ENCODE results near the gene SCAP. TPM values are rescaled to one million over a fixed set of nuclear protein-coding genes. Genes with fewer than 3 reads are reported as not detected.

SCAP gene
- total and polyA plus RNA-seq, 2 of the 13 experiments (the other 11 are each of a cell fraction or from before 2014, with no cell fraction given) = 40.4 to 53.3 TPM

DNA sequence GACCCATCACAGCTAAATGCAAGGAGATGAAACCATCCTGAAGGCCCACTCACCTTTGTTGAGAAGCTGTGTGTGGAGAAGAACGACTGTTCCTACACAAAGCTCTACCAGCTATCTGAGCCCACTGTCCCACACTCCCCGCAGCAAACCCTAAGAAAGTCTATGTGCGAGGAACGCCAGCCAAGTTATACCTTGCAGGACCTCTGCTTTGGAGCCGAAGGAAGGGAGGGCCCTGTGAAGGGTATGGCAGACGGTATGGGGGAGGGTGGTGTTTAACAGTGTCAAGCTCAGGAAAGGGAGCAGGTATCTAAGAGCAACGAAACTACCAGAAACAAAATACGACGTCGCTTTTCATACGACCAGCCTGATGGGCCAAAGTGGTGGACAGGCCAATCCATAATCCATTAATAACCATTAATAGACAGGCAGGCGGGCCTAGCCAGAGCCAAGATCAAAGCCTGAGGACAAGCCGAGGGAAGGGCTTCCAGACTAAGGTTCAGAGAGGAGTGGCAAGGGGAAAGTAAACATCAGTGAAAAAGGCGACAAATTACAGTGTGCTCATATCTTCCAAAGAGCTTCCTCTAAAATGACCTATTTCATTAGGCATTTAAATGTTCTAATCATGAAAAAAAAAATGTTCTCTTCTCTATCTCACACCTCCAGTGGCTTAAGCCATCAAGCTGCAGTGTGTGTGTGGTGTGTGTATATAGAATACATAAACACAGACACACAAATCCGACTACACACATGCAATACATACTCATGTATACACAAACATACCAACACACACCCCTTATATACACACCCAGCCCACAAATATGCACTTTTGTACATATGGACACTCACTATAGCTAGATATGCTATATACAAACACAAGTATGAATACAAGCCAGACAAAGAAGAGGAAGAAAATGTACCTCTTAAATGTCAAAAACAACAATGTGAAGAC is 51.0 kb downstream of the SCAP start (continued):
- TF ChIP-seq, protein P1, sequence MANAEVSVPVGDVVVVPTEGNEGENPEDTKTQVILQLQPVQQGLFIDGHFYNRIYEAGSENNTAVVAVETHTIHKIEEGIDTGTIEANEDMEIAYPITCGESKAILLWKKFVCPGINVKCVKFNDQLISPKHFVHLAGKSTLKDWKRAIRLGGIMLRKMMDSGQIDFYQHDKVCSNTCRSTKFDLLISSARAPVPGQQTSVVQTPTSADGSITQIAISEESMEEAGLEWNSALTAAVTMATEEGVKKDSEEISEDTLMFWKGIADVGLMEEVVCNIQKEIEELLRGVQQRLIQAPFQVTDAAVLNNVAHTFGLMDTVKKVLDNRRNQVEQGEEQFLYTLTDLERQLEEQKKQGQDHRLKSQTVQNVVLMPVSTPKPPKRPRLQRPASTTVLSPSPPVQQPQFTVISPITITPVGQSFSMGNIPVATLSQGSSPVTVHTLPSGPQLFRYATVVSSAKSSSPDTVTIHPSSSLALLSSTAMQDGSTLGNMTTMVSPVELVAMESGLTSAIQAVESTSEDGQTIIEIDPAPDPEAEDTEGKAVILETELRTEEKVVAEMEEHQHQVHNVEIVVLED (CRISPR knock-in tag; IDR thresholded peaks at IDR 0.05; ENCODE audit: borderline replicate concordance) = peak; percentile 50; the same call in 1 of the 2 replicates
- TF ChIP-seq, protein P2, sequence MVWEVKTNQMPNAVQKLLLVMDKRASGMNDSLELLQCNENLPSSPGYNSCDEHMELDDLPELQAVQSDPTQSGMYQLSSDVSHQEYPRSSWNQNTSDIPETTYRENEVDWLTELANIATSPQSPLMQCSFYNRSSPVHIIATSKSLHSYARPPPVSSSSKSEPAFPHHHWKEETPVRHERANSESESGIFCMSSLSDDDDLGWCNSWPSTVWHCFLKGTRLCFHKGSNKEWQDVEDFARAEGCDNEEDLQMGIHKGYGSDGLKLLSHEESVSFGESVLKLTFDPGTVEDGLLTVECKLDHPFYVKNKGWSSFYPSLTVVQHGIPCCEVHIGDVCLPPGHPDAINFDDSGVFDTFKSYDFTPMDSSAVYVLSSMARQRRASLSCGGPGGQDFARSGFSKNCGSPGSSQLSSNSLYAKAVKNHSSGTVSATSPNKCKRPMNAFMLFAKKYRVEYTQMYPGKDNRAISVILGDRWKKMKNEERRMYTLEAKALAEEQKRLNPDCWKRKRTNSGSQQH (CRISPR knock-in tag; IDR thresholded peaks at IDR 0.05; ENCODE audit: low read depth) = no peak
- peak; percentile 9; the same call in 1 of the 2 replicates for TF ChIP-seq HNF4G (IDR thresholded peaks at IDR 0.05; ENCODE audit: borderline replicate concordance, low read depth, low read length)
- no peak for TF ChIP-seq HNF4G (CRISPR knock-in tag; IDR thresholded peaks at IDR 0.05; ENCODE audit: borderline replicate concordance, low read depth)
- peak; percentile 85 for TF ChIP-seq FOXA1 (IDR thresholded peaks at IDR 0.05)
- peak; percentile 65 for TF ChIP-seq FOXA1 (CRISPR knock-in tag; IDR thresholded peaks at IDR 0.05)
- no peak for TF ChIP-seq HOXA9 (CRISPR knock-in tag; IDR thresholded peaks at IDR 0.05; ENCODE audit: borderline replicate concordance)
- TF ChIP-seq SOX5 (CRISPR knock-in tag; IDR thresholded peaks at IDR 0.05; ENCODE audit: borderline replicate concordance) = peak; percentile 29; the same call in 1 of the 2 replicates
- no peak for TF ChIP-seq ZNF317 (CRISPR knock-in tag; IDR thresholded peaks at IDR 0.05)
- TF ChIP-seq, protein P3, sequence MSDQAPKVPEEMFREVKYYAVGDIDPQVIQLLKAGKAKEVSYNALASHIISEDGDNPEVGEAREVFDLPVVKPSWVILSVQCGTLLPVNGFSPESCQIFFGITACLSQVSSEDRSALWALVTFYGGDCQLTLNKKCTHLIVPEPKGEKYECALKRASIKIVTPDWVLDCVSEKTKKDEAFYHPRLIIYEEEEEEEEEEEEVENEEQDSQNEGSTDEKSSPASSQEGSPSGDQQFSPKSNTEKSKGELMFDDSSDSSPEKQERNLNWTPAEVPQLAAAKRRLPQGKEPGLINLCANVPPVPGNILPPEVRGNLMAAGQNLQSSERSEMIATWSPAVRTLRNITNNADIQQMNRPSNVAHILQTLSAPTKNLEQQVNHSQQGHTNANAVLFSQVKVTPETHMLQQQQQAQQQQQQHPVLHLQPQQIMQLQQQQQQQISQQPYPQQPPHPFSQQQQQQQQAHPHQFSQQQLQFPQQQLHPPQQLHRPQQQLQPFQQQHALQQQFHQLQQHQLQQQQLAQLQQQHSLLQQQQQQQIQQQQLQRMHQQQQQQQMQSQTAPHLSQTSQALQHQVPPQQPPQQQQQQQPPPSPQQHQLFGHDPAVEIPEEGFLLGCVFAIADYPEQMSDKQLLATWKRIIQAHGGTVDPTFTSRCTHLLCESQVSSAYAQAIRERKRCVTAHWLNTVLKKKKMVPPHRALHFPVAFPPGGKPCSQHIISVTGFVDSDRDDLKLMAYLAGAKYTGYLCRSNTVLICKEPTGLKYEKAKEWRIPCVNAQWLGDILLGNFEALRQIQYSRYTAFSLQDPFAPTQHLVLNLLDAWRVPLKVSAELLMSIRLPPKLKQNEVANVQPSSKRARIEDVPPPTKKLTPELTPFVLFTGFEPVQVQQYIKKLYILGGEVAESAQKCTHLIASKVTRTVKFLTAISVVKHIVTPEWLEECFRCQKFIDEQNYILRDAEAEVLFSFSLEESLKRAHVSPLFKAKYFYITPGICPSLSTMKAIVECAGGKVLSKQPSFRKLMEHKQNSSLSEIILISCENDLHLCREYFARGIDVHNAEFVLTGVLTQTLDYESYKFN (CRISPR knock-in tag; conservative IDR thresholded peaks at IDR 0.05) = peak; percentile 82
- TF ChIP-seq, protein P4, sequence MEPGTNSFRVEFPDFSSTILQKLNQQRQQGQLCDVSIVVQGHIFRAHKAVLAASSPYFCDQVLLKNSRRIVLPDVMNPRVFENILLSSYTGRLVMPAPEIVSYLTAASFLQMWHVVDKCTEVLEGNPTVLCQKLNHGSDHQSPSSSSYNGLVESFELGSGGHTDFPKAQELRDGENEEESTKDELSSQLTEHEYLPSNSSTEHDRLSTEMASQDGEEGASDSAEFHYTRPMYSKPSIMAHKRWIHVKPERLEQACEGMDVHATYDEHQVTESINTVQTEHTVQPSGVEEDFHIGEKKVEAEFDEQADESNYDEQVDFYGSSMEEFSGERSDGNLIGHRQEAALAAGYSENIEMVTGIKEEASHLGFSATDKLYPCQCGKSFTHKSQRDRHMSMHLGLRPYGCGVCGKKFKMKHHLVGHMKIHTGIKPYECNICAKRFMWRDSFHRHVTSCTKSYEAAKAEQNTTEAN (CRISPR knock-in tag; conservative IDR thresholded peaks at IDR 0.05) = 0 out of 2 replicates have a peak, but pooled peaks have one; percentile 62
- TF ChIP-seq TEAD3 (CRISPR knock-in tag; optimal IDR thresholded peaks at IDR 0.05; ENCODE audit: borderline replicate concordance) = peak; percentile 37
- peak; percentile 45; the same call in 1 of the 2 replicates for TF ChIP-seq ELF3 (CRISPR knock-in tag; IDR thresholded peaks at IDR 0.05)
- peak; percentile 75 for TF ChIP-seq SALL1 (CRISPR knock-in tag; IDR thresholded peaks at IDR 0.05)
- TF ChIP-seq, protein P5, sequence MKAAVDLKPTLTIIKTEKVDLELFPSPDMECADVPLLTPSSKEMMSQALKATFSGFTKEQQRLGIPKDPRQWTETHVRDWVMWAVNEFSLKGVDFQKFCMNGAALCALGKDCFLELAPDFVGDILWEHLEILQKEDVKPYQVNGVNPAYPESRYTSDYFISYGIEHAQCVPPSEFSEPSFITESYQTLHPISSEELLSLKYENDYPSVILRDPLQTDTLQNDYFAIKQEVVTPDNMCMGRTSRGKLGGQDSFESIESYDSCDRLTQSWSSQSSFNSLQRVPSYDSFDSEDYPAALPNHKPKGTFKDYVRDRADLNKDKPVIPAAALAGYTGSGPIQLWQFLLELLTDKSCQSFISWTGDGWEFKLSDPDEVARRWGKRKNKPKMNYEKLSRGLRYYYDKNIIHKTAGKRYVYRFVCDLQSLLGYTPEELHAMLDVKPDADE (CRISPR knock-in tag; IDR thresholded peaks at IDR 0.05) = no peak
- 0 out of 2 replicates have a peak, but pooled peaks have one; percentile 46 for TF ChIP-seq ZNF772 (CRISPR knock-in tag; IDR thresholded peaks at IDR 0.05)
- 0 out of 2 replicates have a peak, but pooled peaks have one; percentile 54 for TF ChIP-seq GLI4 (CRISPR knock-in tag; IDR thresholded peaks at IDR 0.05; ENCODE audit: borderline replicate concordance)
- no peak for TF ChIP-seq MAFK (conservative IDR thresholded peaks at IDR 0.05 in 1 of 2, IDR thresholded peaks at IDR 0.05 in 1 of 2; ENCODE audit: low read length in 2 of 2)
- TF ChIP-seq MEIS2 (CRISPR knock-in tag; IDR thresholded peaks at IDR 0.05) = peak; percentile 57; the same call in 1 of the 2 replicates

Measured in HepG2 (cell line).